Measurements from ENCODE around the gene ANKRD30B. TPM values are rescaled to one million over a fixed set of nuclear protein-coding genes. Genes with fewer than 3 reads are reported as not detected.
"Not testable (repeated sequence)": the region's sequence is repeated elsewhere in the genome, so short reads cannot be mapped to it uniquely, and the experiment has no call there.

The ANKRD30B gene
- polyA plus RNA-seq, 4 donors: 0.01 to 0.22 (median 0.07) TPM; not detected in 1

- not testable (repeated sequence) for FAIRE-seq; H3K36me3 ChIP-seq (ENCODE audit: control insufficient read depth in 3 of 3, insufficient read depth in 2 of 3, low read depth in 1 of 3, low read length in 3 of 3); H3K4me1 ChIP-seq (ENCODE audit: control insufficient read depth in 3 of 3, insufficient read depth in 2 of 3, low read depth in 1 of 3, low read length in 2 of 3); H3K9me3 ChIP-seq (ENCODE audit: control insufficient read depth in 2 of 2, insufficient read depth in 1 of 2, low read depth in 1 of 2, low read length in 1 of 2); DNase-seq; H3K4me3 ChIP-seq (ENCODE audit: low read depth in 1 of 3, low read length in 3 of 3); H3K27me3 ChIP-seq (ENCODE audit: control insufficient read depth in 3 of 3, insufficient read depth in 3 of 3, low read length in 3 of 3); H3K27ac ChIP-seq (ENCODE audit: low read depth in 1 of 3, low read length in 2 of 3)
- WGBS, 3 donors: 87 to 91% (median 88%) methylated on average over 12 to 15 of the region's 15 CpGs
These were observed 112.0 kb downstream of the ANKRD30B start for GRCh38 chr18:14859995-14860394.

GRCh38 chr18:14866426-14866825 is 118.5 kb downstream of the ANKRD30B start:
- H3K4me1 ChIP-seq (ENCODE audit: control insufficient read depth in 3 of 3, insufficient read depth in 2 of 3, low read depth in 1 of 3, low read length in 2 of 3); H3K4me3 ChIP-seq (ENCODE audit: low read depth in 1 of 3, low read length in 3 of 3); H3K27ac ChIP-seq (ENCODE audit: low read depth in 1 of 3, low read length in 2 of 3); H3K36me3 ChIP-seq (ENCODE audit: control insufficient read depth in 3 of 3, insufficient read depth in 2 of 3, low read depth in 1 of 3, low read length in 3 of 3); H3K27me3 ChIP-seq (ENCODE audit: control insufficient read depth in 3 of 3, insufficient read depth in 3 of 3, low read length in 3 of 3); FAIRE-seq; H3K9me3 ChIP-seq (ENCODE audit: control insufficient read depth in 2 of 2, insufficient read depth in 1 of 2, low read depth in 1 of 2, low read length in 1 of 2); DNase-seq: not testable (repeated sequence)
- WGBS, 3 donors: 86 to 92% (median 86%) methylated on average over 13 to 15 of the region's 15 CpGs

GRCh38 chr18:14867988-14868387 is 120.0 kb downstream of the ANKRD30B start:
- H3K4me3 ChIP-seq (ENCODE audit: low read depth in 1 of 3, low read length in 3 of 3); FAIRE-seq; H3K9me3 ChIP-seq (ENCODE audit: control insufficient read depth in 2 of 2, insufficient read depth in 1 of 2, low read depth in 1 of 2, low read length in 1 of 2); DNase-seq; H3K36me3 ChIP-seq (ENCODE audit: control insufficient read depth in 3 of 3, insufficient read depth in 2 of 3, low read depth in 1 of 3, low read length in 3 of 3); H3K27me3 ChIP-seq (ENCODE audit: control insufficient read depth in 3 of 3, insufficient read depth in 3 of 3, low read length in 3 of 3); H3K4me1 ChIP-seq (ENCODE audit: control insufficient read depth in 3 of 3, insufficient read depth in 2 of 3, low read depth in 1 of 3, low read length in 2 of 3); H3K27ac ChIP-seq (ENCODE audit: low read depth in 1 of 3, low read length in 2 of 3): not testable (repeated sequence)
- WGBS, 3 donors: 91 to 94% (median 91%) methylated on average over 4 of the region's 4 CpGs

- not testable (repeated sequence) for H3K9me3 ChIP-seq (ENCODE audit: control insufficient read depth in 2 of 2, insufficient read depth in 1 of 2, low read depth in 1 of 2, low read length in 1 of 2); DNase-seq; H3K27ac ChIP-seq (ENCODE audit: low read depth in 1 of 3, low read length in 2 of 3); H3K4me1 ChIP-seq (ENCODE audit: control insufficient read depth in 3 of 3, insufficient read depth in 2 of 3, low read depth in 1 of 3, low read length in 2 of 3); H3K36me3 ChIP-seq (ENCODE audit: control insufficient read depth in 3 of 3, insufficient read depth in 2 of 3, low read depth in 1 of 3, low read length in 3 of 3); H3K27me3 ChIP-seq (ENCODE audit: control insufficient read depth in 3 of 3, insufficient read depth in 3 of 3, low read length in 3 of 3); FAIRE-seq; H3K4me3 ChIP-seq (ENCODE audit: low read depth in 1 of 3, low read length in 3 of 3)
- 75 to 83% (median 83%) methylated on average over 2 to 4 of the region's 4 CpGs for WGBS, 3 donors
These were observed 120.9 kb downstream of the ANKRD30B start for GRCh38 chr18:14868825-14869224.

- not testable (repeated sequence) for DNase-seq; H3K4me1 ChIP-seq (ENCODE audit: control insufficient read depth in 3 of 3, insufficient read depth in 2 of 3, low read depth in 1 of 3, low read length in 2 of 3); FAIRE-seq; H3K9me3 ChIP-seq (ENCODE audit: control insufficient read depth in 2 of 2, insufficient read depth in 1 of 2, low read depth in 1 of 2, low read length in 1 of 2); H3K4me3 ChIP-seq (ENCODE audit: low read depth in 1 of 3, low read length in 3 of 3); H3K27me3 ChIP-seq (ENCODE audit: control insufficient read depth in 3 of 3, insufficient read depth in 3 of 3, low read length in 3 of 3); H3K36me3 ChIP-seq (ENCODE audit: control insufficient read depth in 3 of 3, insufficient read depth in 2 of 3, low read depth in 1 of 3, low read length in 3 of 3); H3K27ac ChIP-seq (ENCODE audit: low read depth in 1 of 3, low read length in 2 of 3)
- 87 to 88% (median 87%) methylated on average over 8 to 14 of the region's 14 CpGs for WGBS, 3 donors
These were observed 130.9 kb downstream of the ANKRD30B start for GRCh38 chr18:14878826-14879225.

- H3K36me3 ChIP-seq (ENCODE audit: control insufficient read depth in 3 of 3, insufficient read depth in 2 of 3, low read depth in 1 of 3, low read length in 3 of 3): no peaks in the 10 kb centered on the region
- 85 to 100% (median 98%) methylated on average over 1 of the region's 1 CpG for WGBS, 3 donors
- H3K27me3 ChIP-seq (ENCODE audit: control insufficient read depth in 3 of 3, insufficient read depth in 3 of 3, low read length in 3 of 3): no peaks in the 10 kb centered on the region
- DNase-seq (no peak), FAIRE-seq (no peak)
- H3K9me3 ChIP-seq (ENCODE audit: control insufficient read depth in 2 of 2, insufficient read depth in 1 of 2, low read depth in 1 of 2, low read length in 1 of 2): peaks cover 0 to 19% of the 10 kb centered on the region in 2 donors
- H3K27ac ChIP-seq (ENCODE audit: low read depth in 1 of 3, low read length in 2 of 3): no peak overlapping the region
- H3K4me3 ChIP-seq (ENCODE audit: low read depth in 1 of 3, low read length in 3 of 3): no peak overlapping the region
- no peaks in the 10 kb centered on the region for H3K4me1 ChIP-seq (ENCODE audit: control insufficient read depth in 3 of 3, insufficient read depth in 2 of 3, low read depth in 1 of 3, low read length in 2 of 3)
These were observed 152.5 kb downstream of the ANKRD30B start for GRCh38 chr18:14900435-14900834.

Other genes starting within 250 kb of the ANKRD30B start
- gene POTEC, start 204.6 kb upstream of the ANKRD30B start, polyA plus RNA-seq: under 1 TPM in 1 of 4 donors, not detected in 3; 0.01 TPM